ENCODE data around the gene CSRP1.

- TF ChIP-seq CTCF (IDR thresholded peaks at IDR 0.05; ENCODE audit: poor library complexity, severe bottlenecking) (no peak), POLR2AphosphoS5 (IDR thresholded peaks at IDR 0.05) (no peak), EZH2 (IDR thresholded peaks at IDR 0.05; ENCODE audit: borderline replicate concordance, insufficient read depth, low read length, poor library complexity, severe bottlenecking) (no peak), REST (IDR thresholded peaks at IDR 0.05; ENCODE audit: borderline replicate concordance) (no peak), SMC3 (conservative IDR thresholded peaks at IDR 0.05; ENCODE audit: poor library complexity) (no peak), TAF1 (IDR thresholded peaks at IDR 0.05; ENCODE audit: low read depth) (no peak)
These were observed 2.7 kb downstream of the CSRP1 start for GRCh38 chr1:201504179-201504631.
